ENCODE data around the gene MAZ.
A peak's percentile ranks its signal among the peaks of the same experiment; 100 is the strongest.

MAZ gene

DNA sequence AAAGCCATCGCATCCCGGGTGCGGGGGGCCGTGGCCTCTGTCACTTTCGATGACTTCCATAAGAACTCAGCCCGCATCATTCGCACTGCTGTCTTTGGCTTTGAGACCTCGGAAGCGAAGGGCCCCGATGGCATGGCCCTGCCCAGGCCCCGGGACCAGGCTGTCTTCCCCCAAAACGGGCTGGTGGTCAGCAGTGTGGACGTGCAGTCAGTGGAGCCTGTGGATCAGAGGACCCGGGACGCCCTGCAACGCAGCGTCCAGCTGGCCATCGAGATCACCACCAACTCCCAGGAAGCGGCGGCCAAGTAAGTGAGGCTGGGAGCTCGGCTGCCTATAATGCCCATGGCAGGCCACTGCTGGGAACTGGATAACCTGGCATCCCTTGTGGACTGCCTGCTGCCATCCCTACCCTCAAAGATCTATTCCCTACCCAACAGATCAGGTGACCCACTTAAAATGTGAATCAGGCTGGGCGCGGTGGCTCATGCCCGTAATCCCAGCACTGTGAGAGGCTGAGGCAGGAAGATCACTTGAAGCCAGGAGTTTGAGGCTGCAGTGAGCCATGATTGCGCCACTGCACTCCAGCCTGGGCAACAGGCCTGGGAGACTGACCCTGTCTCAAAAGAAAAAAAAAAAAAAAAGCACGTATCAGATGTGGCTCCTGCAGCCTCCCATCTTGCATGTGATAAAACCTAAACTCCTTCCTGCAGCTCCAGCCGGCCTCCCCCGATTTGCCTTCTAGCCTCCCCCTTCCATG is 38.4 kb downstream of the MAZ start:
- no peak for DNase-seq (ENCODE audit: low read depth)
- TF ChIP-seq, protein P1, sequence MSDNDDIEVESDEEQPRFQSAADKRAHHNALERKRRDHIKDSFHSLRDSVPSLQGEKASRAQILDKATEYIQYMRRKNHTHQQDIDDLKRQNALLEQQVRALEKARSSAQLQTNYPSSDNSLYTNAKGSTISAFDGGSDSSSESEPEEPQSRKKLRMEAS (IDR thresholded peaks at IDR 0.05; ENCODE audit: low read depth, low read length) = no peak
- no peak overlapping the region for H3K4me3 ChIP-seq (ENCODE audit: low read depth, low read length)

DNA sequence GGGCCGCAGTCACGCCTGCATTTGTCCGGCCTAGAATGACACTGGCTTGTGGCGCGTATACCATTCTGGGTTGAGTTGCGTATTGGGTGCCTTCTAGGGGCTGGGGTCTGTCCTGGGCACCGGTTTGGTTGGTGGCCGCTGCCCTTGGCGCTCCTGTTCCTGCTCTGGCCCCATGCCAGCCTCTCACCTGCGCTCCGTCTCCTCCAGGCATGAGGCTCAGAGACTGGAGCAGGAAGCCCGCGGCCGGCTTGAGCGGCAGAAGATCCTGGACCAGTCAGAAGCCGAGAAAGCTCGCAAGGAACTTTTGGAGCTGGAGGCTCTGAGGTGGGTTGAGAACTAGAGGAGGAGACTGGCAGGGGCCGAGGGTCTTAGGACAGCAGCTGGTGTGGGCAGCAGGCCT is 39.3 kb downstream of the MAZ start:
- DNase-seq (ENCODE audit: low read depth) = no peak
- H3K4me3 ChIP-seq (ENCODE audit: low read depth, low read length) = no peak overlapping the region
- TF ChIP-seq POLR2A (IDR thresholded peaks at IDR 0.05; ENCODE audit: extremely low read depth, insufficient read length) = no peak
- TF ChIP-seq MYC (IDR thresholded peaks at IDR 0.05; ENCODE audit: low read depth, low read length) = no peak

DNA sequence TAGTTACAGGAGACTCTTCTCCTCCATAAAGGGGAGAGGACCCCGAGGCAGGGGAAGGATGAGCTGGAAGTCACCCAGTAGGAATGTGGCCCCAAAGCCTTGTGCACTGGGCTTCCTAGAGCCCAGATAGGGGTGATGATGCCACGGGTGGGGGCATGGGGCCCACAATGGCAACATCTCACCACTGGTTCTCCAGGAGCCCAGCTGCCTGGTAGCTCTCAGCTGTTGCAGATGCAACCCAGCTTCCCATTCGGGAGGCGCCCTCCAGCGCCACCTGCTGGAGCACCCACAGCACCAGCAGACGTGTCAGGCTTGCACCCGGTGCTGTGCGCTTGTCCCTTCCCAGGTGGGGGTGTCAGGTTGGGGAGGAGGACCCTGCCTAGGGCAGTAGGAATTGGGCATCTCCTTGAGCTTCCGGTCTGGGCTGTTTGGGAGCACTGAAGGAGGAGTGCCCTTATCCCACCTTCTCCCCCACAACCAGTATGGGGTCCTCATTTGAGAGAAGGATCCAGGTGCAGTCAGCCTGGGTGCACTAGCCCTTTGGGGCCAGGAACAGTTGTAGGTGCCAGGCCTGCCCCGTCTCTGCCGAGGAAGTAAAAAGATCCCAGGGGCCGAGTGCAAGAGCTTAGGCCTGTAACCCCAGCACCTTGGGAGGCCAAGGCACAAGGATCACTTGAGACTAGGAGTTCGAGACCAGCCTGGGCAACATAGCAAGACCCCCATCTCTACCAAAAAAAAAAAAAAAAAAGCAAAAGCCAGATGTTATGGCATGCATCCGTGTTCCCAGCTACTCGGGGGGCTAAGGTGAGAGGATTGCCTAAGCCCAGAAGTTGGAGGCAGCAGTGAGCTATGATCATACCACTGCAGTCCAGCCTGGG is 42.3 kb downstream of the MAZ start:
- DNase-seq (ENCODE audit: low read depth) = peak; percentile 81
- TF ChIP-seq, protein P1 (IDR thresholded peaks at IDR 0.05; ENCODE audit: low read depth, low read length) = peak; percentile 57; the same call in 1 of the 2 replicates
- TF ChIP-seq MYC (IDR thresholded peaks at IDR 0.05; ENCODE audit: low read depth, low read length) (peak; percentile 64), POLR2A (IDR thresholded peaks at IDR 0.05; ENCODE audit: extremely low read depth, insufficient read length) (no peak)
- TF ChIP-seq, protein P2, sequence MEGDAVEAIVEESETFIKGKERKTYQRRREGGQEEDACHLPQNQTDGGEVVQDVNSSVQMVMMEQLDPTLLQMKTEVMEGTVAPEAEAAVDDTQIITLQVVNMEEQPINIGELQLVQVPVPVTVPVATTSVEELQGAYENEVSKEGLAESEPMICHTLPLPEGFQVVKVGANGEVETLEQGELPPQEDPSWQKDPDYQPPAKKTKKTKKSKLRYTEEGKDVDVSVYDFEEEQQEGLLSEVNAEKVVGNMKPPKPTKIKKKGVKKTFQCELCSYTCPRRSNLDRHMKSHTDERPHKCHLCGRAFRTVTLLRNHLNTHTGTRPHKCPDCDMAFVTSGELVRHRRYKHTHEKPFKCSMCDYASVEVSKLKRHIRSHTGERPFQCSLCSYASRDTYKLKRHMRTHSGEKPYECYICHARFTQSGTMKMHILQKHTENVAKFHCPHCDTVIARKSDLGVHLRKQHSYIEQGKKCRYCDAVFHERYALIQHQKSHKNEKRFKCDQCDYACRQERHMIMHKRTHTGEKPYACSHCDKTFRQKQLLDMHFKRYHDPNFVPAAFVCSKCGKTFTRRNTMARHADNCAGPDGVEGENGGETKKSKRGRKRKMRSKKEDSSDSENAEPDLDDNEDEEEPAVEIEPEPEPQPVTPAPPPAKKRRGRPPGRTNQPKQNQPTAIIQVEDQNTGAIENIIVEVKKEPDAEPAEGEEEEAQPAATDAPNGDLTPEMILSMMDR (IDR thresholded peaks at IDR 0.05; ENCODE audit: low read depth, low read length) = peak; percentile 97
- H3K4me3 ChIP-seq (ENCODE audit: low read depth, low read length) = no peak overlapping the region

DNA sequence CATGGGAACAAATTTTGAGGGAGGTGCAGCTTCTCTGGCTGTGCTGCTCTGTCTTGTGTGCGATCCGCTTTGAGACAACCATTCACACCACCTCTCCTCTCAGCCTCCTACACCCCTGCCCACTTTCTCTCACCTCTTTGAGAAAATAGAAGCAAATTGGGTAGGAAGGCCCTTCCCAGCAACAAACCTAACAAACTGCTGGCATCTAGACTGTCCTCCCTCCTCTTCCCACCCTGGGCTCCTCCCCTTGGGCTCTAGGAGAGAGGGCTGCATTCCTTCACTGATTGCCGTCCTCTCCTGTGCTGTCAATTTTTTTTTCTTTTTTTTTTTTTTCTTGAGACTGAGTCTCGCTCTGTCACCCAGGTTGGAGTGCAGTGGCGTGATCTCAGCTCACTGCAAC is 43.2 kb downstream of the MAZ start:
- H3K4me3 ChIP-seq (ENCODE audit: low read depth, low read length) = no peak overlapping the region
- no peak for DNase-seq (ENCODE audit: low read depth)
- TF ChIP-seq MYC (IDR thresholded peaks at IDR 0.05; ENCODE audit: low read depth, low read length) = no peak
- TF ChIP-seq, protein P1 (IDR thresholded peaks at IDR 0.05; ENCODE audit: low read depth, low read length) = no peak
- no peak for TF ChIP-seq POLR2A (IDR thresholded peaks at IDR 0.05; ENCODE audit: extremely low read depth, insufficient read length)
- TF ChIP-seq, protein P2 (IDR thresholded peaks at IDR 0.05; ENCODE audit: low read depth, low read length) = no peak

DNA sequence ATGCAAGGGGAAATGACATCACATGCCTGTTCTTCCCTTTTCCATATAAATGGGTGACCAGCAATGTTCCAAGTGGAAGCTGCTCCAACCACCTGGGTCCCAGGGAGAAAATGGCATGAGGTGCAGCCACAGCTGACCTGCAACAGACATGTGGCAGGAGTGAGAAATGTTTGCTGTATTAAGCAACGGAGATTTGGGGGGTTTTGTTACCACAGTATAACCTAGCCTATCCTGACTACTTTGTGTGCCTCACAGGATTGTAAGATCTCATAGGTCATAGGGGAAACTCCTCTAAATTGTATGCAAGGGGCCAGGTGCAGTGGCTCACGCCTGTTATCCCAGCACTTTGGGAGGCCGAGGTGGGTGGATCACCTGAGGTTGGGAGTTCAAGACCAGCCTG is 44.7 kb downstream of the MAZ start:
- no peak for TF ChIP-seq POLR2A (IDR thresholded peaks at IDR 0.05; ENCODE audit: extremely low read depth, insufficient read length)
- TF ChIP-seq, protein P2 (IDR thresholded peaks at IDR 0.05; ENCODE audit: low read depth, low read length) = no peak
- TF ChIP-seq MYC (IDR thresholded peaks at IDR 0.05; ENCODE audit: low read depth, low read length) = no peak
- TF ChIP-seq, protein P1 (IDR thresholded peaks at IDR 0.05; ENCODE audit: low read depth, low read length) = no peak
- no peak overlapping the region for H3K4me3 ChIP-seq (ENCODE audit: low read depth, low read length)
- DNase-seq (ENCODE audit: low read depth) = no peak

DNA sequence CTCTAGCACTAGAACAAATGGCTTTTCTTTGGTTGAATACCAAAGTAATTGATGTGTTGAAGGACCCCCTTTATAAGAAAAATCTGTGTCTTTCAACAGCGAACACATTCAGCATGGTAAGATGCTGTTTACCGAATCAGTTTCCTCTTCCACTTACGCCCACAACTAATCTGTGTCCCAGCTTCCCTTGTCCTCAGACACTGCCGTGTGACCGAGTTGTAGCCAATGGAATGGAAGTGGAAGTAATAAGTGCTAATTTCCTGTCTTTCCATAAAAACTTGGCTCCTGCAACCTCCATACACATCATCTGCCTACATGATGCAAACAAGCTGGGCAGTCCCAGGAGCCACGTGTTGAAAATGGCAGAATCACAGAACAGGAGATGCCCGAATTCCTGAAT is 46.3 kb downstream of the MAZ start:
- no peak overlapping the region for H3K4me3 ChIP-seq (ENCODE audit: low read depth, low read length)
- DNase-seq (ENCODE audit: low read depth) = no peak
- TF ChIP-seq POLR2A (IDR thresholded peaks at IDR 0.05; ENCODE audit: extremely low read depth, insufficient read length) (no peak), MYC (IDR thresholded peaks at IDR 0.05; ENCODE audit: low read depth, low read length) (no peak)
- TF ChIP-seq, protein P2 (IDR thresholded peaks at IDR 0.05; ENCODE audit: low read depth, low read length) = no peak
- TF ChIP-seq, protein P1 (IDR thresholded peaks at IDR 0.05; ENCODE audit: low read depth, low read length) = no peak

Data from NB4 (cell line).